ENCODE data around the gene RAMP1.

GRCh38 chr2:237900891-237901831 lies 41.7 kb downstream of the RAMP1 start:
- no peak for TF ChIP-seq ZNF274 (IDR thresholded peaks at IDR 0.05; ENCODE audit: low read depth, low read length)
- TF ChIP-seq YY1 (IDR thresholded peaks at IDR 0.05; ENCODE audit: insufficient read depth, insufficient read length), result no peak
